ENCODE data around the gene SERPINE2. TPM values are rescaled to one million over a fixed set of nuclear protein-coding genes. Genes with fewer than 3 reads are reported as not detected.

SERPINE2 gene
- total and polyA plus RNA-seq, 11 donors: 9.3 to 61.7 (median 22.1) TPM

DNA sequence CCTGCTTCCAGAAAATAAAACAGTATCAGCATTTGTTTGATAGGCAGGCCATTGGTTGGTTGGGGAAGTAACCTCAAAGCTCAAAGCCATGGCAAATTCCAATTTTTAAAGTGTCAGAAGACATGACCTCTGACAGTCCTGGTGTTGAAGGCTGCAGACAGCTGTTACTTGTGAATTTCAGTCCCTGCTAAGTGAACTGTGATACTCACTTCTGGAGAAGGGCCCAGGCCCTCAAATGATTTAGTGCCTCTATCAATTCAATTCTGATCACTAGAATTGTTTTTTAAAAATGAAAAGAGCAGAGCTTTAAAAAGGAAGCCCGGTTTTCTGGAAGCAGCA lies 58.7 kb downstream of the SERPINE2 start:
- intact Hi-C loops (cut with DNase I): loop anchor here in 1 of 10 donors (10.0 kb wide), 1 partner anchor 664 kb away; no protein-coding TSS in a partner anchor
- Histone ChIP-seq H3K4me3 (no peak overlapping the region), H3K4me1 (no peaks in the 10 kb centered on the region), H3K27me3 (no peaks in the 10 kb centered on the region), H3K27ac (no peak overlapping the region), H3K9me3 (no peaks in the 10 kb centered on the region), H3K36me3 (peaks cover 0 to 79% (median 16%) of the 10 kb centered on the region in 9 donors)
- DNase-seq: no peak
- TF ChIP-seq, protein P1, sequence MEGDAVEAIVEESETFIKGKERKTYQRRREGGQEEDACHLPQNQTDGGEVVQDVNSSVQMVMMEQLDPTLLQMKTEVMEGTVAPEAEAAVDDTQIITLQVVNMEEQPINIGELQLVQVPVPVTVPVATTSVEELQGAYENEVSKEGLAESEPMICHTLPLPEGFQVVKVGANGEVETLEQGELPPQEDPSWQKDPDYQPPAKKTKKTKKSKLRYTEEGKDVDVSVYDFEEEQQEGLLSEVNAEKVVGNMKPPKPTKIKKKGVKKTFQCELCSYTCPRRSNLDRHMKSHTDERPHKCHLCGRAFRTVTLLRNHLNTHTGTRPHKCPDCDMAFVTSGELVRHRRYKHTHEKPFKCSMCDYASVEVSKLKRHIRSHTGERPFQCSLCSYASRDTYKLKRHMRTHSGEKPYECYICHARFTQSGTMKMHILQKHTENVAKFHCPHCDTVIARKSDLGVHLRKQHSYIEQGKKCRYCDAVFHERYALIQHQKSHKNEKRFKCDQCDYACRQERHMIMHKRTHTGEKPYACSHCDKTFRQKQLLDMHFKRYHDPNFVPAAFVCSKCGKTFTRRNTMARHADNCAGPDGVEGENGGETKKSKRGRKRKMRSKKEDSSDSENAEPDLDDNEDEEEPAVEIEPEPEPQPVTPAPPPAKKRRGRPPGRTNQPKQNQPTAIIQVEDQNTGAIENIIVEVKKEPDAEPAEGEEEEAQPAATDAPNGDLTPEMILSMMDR (IDR thresholded peaks at IDR 0.05): no peak
- TF ChIP-seq POLR2A (IDR thresholded peaks at IDR 0.05): no peak
- 67 to 90% (median 83%) methylated on average over 1 of the region's 1 CpG for WGBS, 4 donors
- ATAC-seq: no peak

DNA sequence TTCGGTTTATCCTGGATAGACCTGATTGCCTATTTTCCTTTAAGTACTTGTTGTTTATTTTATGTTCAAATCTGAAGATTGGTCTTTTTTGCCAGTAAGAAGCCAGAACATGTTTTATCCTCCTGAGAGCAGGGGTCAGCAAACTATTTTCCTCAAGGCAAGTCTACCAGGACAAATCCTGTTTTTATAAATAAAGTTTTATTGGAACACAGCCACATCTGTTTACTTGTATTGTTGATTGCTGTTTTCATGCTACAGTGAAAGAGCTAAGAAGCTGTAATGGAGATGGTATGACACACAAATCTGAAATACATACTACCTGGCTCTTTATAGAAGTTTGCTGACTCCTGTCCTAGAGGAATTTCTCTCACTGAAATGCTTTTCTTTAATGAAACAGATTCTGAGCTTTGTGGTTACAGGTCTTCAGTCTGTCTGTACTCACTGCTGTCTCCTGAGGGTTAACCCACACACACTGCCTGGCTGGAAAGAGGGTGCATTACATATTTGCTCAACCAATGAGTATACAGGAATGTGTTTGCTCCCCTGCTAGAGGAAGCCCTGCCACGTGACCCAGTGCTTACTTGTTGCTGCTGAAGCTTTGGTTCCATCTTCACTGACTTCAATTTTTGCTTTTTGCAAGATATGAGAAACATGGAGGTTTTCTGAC lies 59.2 kb downstream of the SERPINE2 start:
- no peak for ATAC-seq
- Histone ChIP-seq H3K27me3 (no peaks in the 10 kb centered on the region), H3K27ac (no peak overlapping the region), H3K4me1 (no peaks in the 10 kb centered on the region), H3K9me3 (no peaks in the 10 kb centered on the region), H3K36me3 (peaks cover 0 to 83% (median 16%) of the 10 kb centered on the region in 9 donors), H3K4me3 (no peak overlapping the region)
- intact Hi-C loops (cut with DNase I): loop anchor here in 2 of 10 donors (10.0 kb wide), 2 partner anchors 395 to 665 kb away; no protein-coding TSS in a partner anchor
- 76 to 79% (median 78%) methylated on average over 2 of the region's 2 CpGs for WGBS, 4 donors
- TF ChIP-seq POLR2A (IDR thresholded peaks at IDR 0.05): no peak
- TF ChIP-seq, protein P1 (IDR thresholded peaks at IDR 0.05): no peak
- no peak for DNase-seq

DNA sequence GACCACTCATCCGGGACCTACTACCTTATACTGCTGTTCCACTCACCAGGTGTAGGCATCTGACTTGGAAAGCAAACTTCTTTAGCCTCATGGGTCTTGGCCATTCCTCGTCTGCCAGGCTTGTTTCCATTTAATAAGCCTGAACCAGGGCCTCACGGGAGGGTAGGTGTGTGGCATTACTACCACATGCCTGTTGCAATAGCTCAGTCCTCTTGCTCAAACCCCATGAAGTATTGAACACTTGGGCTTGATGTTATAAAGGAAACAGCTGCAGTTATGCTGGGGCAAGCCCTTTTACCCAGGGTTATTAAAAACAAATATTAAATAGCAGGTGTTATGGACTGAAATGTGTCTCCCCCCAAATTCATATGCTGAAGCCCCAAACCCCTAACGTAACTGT lies 60.6 kb downstream of the SERPINE2 start:
- Histone ChIP-seq H3K9me3 (no peaks in the 10 kb centered on the region), H3K27me3 (no peaks in the 10 kb centered on the region), H3K27ac (no peak overlapping the region), H3K36me3 (peaks cover 0 to 71% (median 3%) of the 10 kb centered on the region in 9 donors), H3K4me3 (no peak overlapping the region), H3K4me1 (no peaks in the 10 kb centered on the region)
- no peak for DNase-seq
- intact Hi-C loops (cut with DNase I): loop anchor here in 1 of 10 donors (10.0 kb wide), 1 partner anchor 396 kb away; no protein-coding TSS in a partner anchor
- WGBS, 4 donors: 90 to 92% (median 90%) methylated on average over 4 of the region's 4 CpGs
- no peak for ATAC-seq
- TF ChIP-seq, protein P1 (IDR thresholded peaks at IDR 0.05): no peak
- no peak for TF ChIP-seq POLR2A (IDR thresholded peaks at IDR 0.05)

DNA sequence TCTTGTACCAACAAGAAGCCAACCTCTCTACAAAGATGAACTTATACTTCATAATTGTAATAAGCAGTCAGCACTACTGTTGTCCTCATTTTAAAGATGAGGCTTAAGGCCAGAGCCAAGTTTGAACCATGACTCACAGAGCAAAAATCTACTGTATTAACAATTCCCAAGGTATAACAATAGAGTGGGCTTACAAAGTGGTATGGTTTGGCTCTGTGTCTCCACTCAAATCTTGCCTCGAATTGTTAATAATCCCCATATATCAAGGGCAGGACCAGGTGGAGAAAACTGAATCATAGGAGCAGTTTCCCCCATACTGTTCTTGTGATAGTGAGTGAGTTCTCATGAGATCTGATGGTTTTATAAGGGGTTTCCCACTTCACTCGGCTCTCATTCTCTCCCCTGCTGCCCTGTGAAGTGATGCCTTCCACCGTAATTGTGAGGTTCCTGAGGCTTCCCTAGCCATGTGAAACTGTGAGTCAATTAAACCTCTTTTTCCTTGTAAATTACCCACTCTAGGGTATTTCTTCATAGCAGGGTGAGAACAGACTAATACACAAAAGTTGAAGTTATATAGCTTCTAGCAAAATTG lies 62.4 kb downstream of the SERPINE2 start:
- Histone ChIP-seq H3K27ac (no peak overlapping the region), H3K9me3 (no peaks in the 10 kb centered on the region), H3K4me1 (no peaks in the 10 kb centered on the region), H3K27me3 (no peaks in the 10 kb centered on the region), H3K36me3 (peaks cover 0 to 57% (median 0%) of the 10 kb centered on the region in 9 donors), H3K4me3 (no peak overlapping the region)
- 59 to 79% (median 66%) methylated on average over 3 of the region's 3 CpGs for WGBS, 4 donors
- ATAC-seq (no peak), DNase-seq (no peak)
- TF ChIP-seq, protein P1 (IDR thresholded peaks at IDR 0.05): no peak
- no peak for TF ChIP-seq POLR2A (IDR thresholded peaks at IDR 0.05)
- intact Hi-C loops (cut with DNase I): loop anchor here in 1 of 10 donors (10.0 kb wide), 1 partner anchor 398 kb away; no protein-coding TSS in a partner anchor

Data from heart left ventricle (tissue), 16 donors.